Stimulated activated CD4-positive, alpha-beta T cell treated with anti-CD3 and anti-CD28 coated beads, Interleukin-4, amount 100 ng/mL, for 4 hours (primary cell): ENCODE measurements around the gene SLC12A9.

Experiments used
- DNase-seq, 2 experiments: peaks; one replicate each; pipeline ENCODE4 v3.0.0-alpha.2; 2020

The SLC12A9 gene

GRCh38 chr7:100864263-100864845 is 11.8 kb downstream of the SLC12A9 start:
- DNase-seq, result no peak

- no peak for DNase-seq
These were observed 12.9 kb downstream of the SLC12A9 start for GRCh38 chr7:100865372-100865911.

GRCh38 chr7:100865938-100866728 is 13.6 kb downstream of the SLC12A9 start:
- DNase-seq, result peak in 1 of 2 experiments; percentile 36

DNA sequence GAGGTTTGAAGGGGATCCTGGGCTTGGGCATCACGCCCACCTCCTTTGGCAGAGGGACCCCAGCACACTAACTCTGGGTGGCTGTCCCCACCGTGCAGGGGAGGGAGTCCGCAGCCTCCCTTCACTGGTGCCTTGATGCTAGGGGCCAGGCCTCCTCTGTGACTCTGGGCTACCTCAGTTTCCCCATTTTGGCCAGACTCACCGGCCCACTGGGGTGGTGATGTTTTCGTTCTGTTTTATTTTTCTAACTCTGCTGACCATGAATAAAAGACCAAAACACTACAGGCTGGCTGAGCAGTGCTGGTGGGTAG is 14.2 kb downstream of the SLC12A9 start:
- no peak for DNase-seq

DNA sequence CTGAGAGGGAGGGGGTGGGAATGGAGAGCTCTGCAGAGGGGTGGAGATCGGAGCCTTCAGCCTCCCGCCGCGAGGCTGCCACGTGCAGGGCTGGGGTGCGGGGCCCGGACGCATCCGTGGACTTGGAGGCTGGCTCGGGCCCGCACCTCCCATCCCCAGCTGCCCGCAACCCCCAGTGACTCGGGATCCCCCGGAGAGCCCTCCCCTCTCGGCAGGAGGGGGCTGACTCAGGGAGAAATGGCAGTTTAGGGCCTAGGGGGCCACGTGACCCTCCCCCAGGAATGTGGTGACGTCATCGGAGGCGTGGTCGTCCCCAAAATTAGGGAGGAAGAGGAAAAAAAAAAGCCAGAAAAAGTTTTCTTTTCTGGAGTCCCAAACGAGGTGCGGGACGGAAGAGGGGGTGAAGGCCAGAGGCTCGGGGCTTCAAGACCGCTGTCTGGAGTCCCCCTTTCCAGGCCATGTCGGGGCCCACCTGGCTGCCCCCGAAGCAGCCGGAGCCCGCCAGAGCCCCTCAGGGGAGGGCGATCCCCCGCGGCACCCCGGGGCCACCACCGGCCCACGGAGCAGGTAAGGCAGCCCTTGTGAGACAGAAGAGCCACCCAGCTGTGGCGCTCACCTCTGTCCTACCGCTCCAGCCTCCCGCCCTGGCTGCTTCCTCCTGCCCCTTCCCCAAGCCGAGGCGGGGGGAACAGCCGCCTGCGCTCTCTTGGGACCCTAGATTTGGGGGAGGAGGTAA is 14.7 kb downstream of the SLC12A9 start, which contains the start of gene TRIP6:
Gene TRIP6, plus strand, starts transcription at position 348 of the 736 bp plus-strand sequence. Its CDS starts 111 bp downstream, at position 459.
- DNase-seq, result peak; percentile 69

- DNase-seq, result no peak
These were observed 15.4 kb downstream of the SLC12A9 start for GRCh38 chr7:100867776-100868485.

- DNase-seq, result no peak
These were observed 21.2 kb downstream of the SLC12A9 start for GRCh38 chr7:100873599-100874299.

DNA sequence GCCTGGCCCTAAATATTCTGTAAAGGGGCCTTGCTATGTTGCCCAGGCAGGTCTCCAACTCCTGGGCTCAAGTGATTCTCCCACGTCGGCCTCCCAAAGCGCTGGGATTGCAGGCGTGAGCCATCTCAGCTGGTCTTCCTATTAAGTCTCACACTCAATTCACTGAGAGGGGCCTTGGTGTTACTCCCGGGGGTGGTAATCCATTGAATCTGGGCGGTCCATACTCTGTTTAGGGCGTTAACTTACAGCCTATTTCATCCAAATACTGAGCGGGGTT is 21.7 kb downstream of the SLC12A9 start:
- no peak for DNase-seq

DNA sequence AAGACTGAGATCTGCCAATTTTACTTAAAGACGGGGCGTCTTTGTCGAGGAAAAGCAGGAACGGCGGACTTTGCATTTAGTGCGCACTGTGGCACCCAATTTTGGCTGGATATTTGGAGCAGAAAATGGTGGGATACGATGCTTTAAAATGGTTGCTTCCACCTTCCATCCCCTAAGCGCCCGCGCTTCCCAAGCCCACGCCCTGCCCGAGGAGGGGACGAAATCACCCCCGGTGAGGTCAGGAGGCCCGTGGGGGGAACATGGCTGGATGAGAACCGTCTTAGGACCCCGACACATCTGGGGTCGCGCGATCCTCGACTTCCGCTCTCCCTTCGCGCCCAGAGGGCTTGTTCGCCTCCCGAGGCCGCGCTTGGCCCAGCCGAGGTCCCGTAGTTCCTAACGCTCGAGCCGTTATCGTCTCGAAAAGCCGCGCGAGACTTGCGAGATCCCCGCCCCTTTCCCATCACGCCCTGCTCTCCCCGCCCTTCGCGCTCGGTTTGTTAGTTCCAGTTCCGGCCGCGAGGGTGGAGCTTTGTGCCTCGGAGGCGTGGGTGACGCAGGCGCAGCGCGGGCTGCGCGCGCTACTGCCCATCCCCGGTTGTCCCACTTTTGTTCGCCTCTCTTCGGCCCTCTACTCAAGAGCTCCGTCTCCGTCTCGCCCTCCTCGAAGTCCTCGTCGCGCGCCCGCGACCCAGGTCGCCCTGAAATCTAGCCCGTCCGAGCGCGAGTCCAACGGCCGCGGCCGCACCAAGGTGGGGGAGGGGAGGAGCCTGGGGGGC is 22.3 kb downstream of the SLC12A9 start, which contains the start of gene SRRT:
Gene SRRT, plus strand, starts transcription at position 527 of the 779 bp plus-strand sequence. CDS start 488 bp downstream, outside the sequence.
- DNase-seq, result peak; percentile 97 to 98

DNA sequence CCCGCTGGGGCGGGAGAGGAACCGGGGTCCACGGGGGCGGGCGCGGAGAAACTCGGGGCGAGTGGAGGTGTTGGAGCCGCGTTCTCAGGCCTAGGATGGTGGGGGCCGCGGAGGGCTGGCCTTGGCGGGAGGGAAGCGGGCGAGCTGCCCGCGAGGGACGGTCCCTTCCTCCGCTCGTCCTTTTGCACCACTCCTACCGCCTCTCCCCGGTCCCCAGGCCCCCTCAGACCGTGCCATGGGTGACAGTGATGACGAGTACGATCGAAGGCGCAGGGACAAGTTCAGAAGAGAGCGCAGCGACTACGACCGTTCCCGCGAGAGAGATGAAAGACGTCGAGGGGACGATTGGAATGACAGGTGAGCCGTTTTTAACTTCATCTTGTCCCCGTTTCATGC is 22.8 kb downstream of the SLC12A9 start:
- DNase-seq, result no peak

- no peak for DNase-seq
These were observed 25.5 kb downstream of the SLC12A9 start for GRCh38 chr7:100878013-100878412.

DNA sequence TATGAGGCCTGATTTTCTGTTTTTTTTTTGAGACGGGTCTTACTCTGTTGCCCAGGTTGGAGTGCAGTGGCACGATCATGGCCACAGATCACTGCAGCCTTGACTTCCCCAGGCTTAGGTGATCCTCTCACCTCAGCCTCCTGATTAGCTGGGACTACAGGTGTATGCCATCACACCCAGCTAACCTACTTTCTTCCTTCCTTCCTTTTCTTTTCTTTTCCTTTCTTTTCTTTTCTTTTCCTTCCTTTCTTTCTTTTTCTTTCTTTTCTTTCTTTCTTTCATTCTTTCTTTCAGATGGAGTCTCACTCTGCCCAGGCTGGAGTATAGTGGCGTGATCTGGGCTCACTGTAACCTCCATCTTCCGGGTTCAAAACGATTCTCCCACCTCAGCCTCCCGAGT is 26.2 kb downstream of the SLC12A9 start:
- no peak for DNase-seq

GRCh38 chr7:100879685-100880261 is 27.3 kb downstream of the SLC12A9 start:
- DNase-seq, result no peak

GRCh38 chr7:100880645-100881044 is 28.1 kb downstream of the SLC12A9 start:
- DNase-seq, result no peak

GRCh38 chr7:100881136-100881535 is 28.6 kb downstream of the SLC12A9 start:
- DNase-seq, result no peak

GRCh38 chr7:100882201-100882600 is 29.7 kb downstream of the SLC12A9 start:
- DNase-seq, result no peak

DNA sequence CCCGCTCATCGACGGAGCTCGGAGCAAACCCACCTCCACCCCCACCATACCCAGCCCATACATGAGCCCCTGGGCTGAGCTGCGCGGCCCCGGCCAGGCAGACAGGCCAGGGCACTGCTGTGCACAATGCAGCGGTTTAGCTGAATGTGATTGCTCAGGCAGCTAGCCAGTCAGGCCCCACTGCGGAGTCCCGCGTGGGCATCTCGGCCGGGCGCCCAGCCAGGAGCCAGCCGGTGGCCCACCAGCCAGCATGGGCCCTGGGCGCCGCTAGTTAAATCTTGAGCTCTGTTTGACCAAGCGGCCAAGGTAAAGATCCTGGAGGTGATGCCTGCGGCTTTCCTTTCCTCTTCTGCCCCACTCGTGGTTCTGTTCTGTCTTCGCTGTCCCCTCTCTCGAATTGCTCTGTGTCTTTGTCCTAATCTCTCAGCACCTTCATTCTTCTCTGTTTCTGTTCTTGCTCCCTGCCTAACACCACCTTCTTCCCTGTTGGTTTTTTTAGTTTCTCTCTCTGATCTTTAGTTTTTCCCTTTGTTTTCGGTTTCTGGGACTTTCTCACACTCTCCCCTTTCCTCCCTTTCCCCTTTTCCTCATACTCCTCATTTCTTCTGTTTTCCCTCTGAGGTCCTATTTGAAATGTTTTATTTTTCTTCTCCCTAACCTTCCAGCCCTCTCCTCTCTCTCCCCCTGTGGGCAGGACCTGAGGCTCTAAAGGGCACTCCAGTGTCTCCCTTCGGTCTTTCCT is 30.4 kb downstream of the SLC12A9 start:
- no peak for DNase-seq

- DNase-seq, result no peak
These were observed 32.4 kb downstream of the SLC12A9 start for GRCh38 chr7:100884736-100885439.

GRCh38 chr7:100885440-100886141 is 33.1 kb downstream of the SLC12A9 start:
- DNase-seq, result no peak
